Stimulated activated CD8-positive, alpha-beta memory T cell treated with anti-CD3 and anti-CD28 coated beads, Interleukin-4, amount 100 ng/mL, for 4 hours (primary cell): ENCODE measurements around the gene FNIP2.
"Not testable (repeated sequence)": the region's sequence is repeated elsewhere in the genome, so short reads cannot be mapped to it uniquely, and the experiment has no call there.

ENCODE experiments used
- DNase-seq, 2 donors: peaks; one replicate each; pipeline ENCODE4 v3.0.0-alpha.2; 2020; ENCODE audit warnings: low read depth in 2 of 2, low spot score in 1 of 2

FNIP2 gene

DNA sequence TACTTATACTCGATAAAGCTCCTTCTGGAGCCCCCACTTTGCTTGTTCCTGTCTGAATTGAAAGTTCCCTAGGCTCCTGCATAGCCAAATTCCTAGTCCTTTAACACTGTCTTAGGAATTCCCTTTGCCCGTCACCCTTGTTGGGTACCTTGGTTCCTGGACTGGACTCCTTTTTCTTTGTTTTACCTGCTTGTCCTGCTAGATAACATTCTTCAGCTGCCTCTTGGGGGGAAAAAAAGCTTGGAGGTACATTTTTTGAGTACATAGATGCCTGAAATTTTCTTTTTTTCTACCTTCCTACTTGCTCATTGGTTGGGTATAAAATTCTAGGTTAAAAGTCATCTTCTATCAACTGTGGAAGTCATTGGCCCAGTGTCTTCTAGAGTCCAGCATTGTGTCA is 179.2 kb downstream of the FNIP2 start:
- DNase-seq: no peak

DNA sequence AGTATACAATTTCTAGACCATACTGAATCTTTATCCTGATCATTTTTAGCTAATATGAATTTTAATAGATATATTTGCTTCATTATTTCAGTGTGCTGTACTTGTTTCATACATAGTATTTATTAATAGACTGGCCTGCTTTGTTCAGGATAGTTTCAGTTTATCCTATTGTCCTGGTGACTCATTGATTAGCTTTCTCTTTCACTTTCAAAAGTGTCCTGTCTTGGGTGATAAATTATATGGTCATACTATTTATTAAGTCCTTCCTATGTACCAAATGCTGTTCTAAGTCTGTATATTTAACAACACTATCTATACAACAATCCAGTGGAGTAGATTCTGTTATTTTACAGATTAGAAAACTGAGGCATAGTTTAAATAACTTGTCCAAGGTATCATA is 180.3 kb downstream of the FNIP2 start:
- DNase-seq: no peak

DNA sequence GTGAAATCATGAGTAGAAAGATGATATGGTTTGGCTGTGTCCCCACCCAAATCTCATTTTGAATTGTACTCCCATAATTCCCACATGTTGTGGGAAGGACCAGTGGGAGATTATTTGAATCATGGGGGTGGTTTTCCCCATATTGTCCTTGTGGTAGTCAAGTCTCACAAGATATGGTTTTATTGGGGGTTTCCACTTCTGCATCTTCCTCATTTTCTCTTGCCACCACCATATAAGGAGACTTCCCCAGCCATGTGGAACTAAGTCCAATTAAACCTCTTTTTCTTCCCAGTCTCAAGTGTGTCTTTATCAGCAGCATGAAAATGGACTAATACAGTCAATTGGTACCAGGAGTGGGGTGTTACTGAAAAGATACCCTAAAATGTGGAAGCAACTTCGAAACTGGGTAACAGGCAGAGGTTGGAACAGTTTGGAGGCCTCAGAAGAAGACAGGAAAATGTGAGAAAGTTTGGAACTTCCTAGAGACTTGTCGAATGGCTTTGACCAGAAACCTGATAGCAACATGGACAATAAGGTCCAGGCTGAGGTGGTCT is 183.5 kb downstream of the FNIP2 start:
- not testable (repeated sequence) for DNase-seq

DNA sequence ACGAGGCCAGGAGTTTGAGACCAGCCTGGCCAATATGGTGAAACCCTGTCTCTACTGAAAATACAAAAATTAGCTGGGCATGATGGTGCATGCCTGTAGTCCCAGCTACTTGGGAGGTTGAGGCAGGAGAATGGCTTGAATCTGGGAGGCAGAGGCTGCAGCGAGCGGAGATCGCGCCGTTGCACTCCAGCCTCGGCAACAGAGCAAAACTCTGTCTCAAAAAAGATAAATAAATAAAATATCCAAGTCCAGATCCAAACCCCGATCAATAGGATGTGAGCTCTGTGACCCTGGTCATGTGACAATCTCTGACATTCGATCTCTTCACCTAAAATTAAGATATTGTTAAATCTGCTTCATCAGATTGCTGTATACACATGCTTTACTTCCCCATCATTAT is 187.5 kb downstream of the FNIP2 start:
- not testable (repeated sequence) for DNase-seq

- not testable (repeated sequence) for DNase-seq
Measured at GRCh38 chr4:158956918-158957317, 188.1 kb downstream of the FNIP2 start.
